ENCODE results near the gene DNAJC12.
"Not testable (repeated sequence)": the region's sequence is repeated elsewhere in the genome, so short reads cannot be mapped to it uniquely, and the experiment has no call there.

Gene DNAJC12

GRCh38 chr10:67841737-67842136, 3.7 kb upstream of the DNAJC12 start:
- no peak for FAIRE-seq
- no peak for DNase-seq (ENCODE audit: insufficient read length, low spot score)

- no peak for DNase-seq (ENCODE audit: insufficient read length, low spot score)
- FAIRE-seq, result no peak
Observed at GRCh38 chr10:67839951-67840350, 2.0 kb upstream of the DNAJC12 start.

GRCh38 chr10:67839511-67839910, 1.5 kb upstream of the DNAJC12 start:
- not testable (repeated sequence) for FAIRE-seq; DNase-seq (ENCODE audit: insufficient read length, low spot score)

GRCh38 chr10:67836972-67837371, 1.0 kb downstream of the DNAJC12 start:
- FAIRE-seq, result no peak
- DNase-seq (ENCODE audit: insufficient read length, low spot score), result no peak

GRCh38 chr10:67836488-67836887, 1.5 kb downstream of the DNAJC12 start:
- DNase-seq (ENCODE audit: insufficient read length, low spot score) (no peak), FAIRE-seq (no peak)

- DNase-seq (ENCODE audit: insufficient read length, low spot score); FAIRE-seq: not testable (repeated sequence)
Observed at GRCh38 chr10:67835541-67836394, 2.2 kb downstream of the DNAJC12 start.

GRCh38 chr10:67834375-67834774, 3.6 kb downstream of the DNAJC12 start:
- no peak for DNase-seq (ENCODE audit: insufficient read length, low spot score)
- FAIRE-seq, result no peak

- no peak for FAIRE-seq
Observed at GRCh38 chr10:67827811-67828210, 10.2 kb downstream of the DNAJC12 start.

GRCh38 chr10:67819768-67820204, 18.2 kb downstream of the DNAJC12 start:
- DNase-seq (ENCODE audit: insufficient read length, low spot score) (no peak), FAIRE-seq (no peak)

More at GRCh38 chr10:67827811-67828210, 10.2 kb downstream of the DNAJC12 start:
- DNase-seq (ENCODE audit: insufficient read length, low spot score), result no peak

- DNase-seq (ENCODE audit: insufficient read length, low spot score), result no peak
- FAIRE-seq, result no peak
Observed at GRCh38 chr10:67818323-67818722, 19.7 kb downstream of the DNAJC12 start.

GRCh38 chr10:67816719-67817118, 21.3 kb downstream of the DNAJC12 start:
- FAIRE-seq, result no peak
- DNase-seq (ENCODE audit: insufficient read length, low spot score), result no peak

- DNase-seq (ENCODE audit: insufficient read length, low spot score) (no peak), FAIRE-seq (no peak)
Observed at GRCh38 chr10:67815571-67816059, 22.4 kb downstream of the DNAJC12 start.

GRCh38 chr10:67812007-67812406, 26.0 kb downstream of the DNAJC12 start:
- FAIRE-seq, result no peak
- DNase-seq (ENCODE audit: insufficient read length, low spot score), result no peak

GRCh38 chr10:67809107-67809506, 28.9 kb downstream of the DNAJC12 start:
- no peak for FAIRE-seq
- DNase-seq (ENCODE audit: insufficient read length, low spot score), result no peak

GRCh38 chr10:67808704-67809103, 29.3 kb downstream of the DNAJC12 start:
- no peak for DNase-seq (ENCODE audit: insufficient read length, low spot score)
- no peak for FAIRE-seq

- no peak for FAIRE-seq
- no peak for DNase-seq (ENCODE audit: insufficient read length, low spot score)
Observed at GRCh38 chr10:67807855-67808456, 30.0 kb downstream of the DNAJC12 start.

- DNase-seq (ENCODE audit: insufficient read length, low spot score) (no peak), FAIRE-seq (no peak)
Observed at GRCh38 chr10:67804395-67804678, 33.7 kb downstream of the DNAJC12 start.

GRCh38 chr10:67803588-67804394, 34.2 kb downstream of the DNAJC12 start:
- DNase-seq (ENCODE audit: insufficient read length, low spot score) (no peak), FAIRE-seq (no peak)

GRCh38 chr10:67802767-67803538, 35.0 kb downstream of the DNAJC12 start:
- FAIRE-seq (no peak), DNase-seq (ENCODE audit: insufficient read length, low spot score) (no peak)

- no peak for DNase-seq (ENCODE audit: insufficient read length, low spot score)
- no peak for FAIRE-seq
Observed at GRCh38 chr10:67801118-67801517, 36.9 kb downstream of the DNAJC12 start.

Data from GM19239 (cell line).